C4-2B (cell line): ENCODE results near the gene DOCK6.

Experiments
- ZFX ChIP-seq: fragments of 450-650 bp; IDR thresholded peaks from 2 replicates; pipeline ENCODE4 v1.6.1; 2017
- TF ChIP-seq, protein P1 (sequence below): fragments of 450-650 bp; conservative IDR thresholded peaks from 2 replicates; pipeline ENCODE4 v1.5.1; 2017; ENCODE audit warnings: mild to moderate bottlenecking

DNA sequence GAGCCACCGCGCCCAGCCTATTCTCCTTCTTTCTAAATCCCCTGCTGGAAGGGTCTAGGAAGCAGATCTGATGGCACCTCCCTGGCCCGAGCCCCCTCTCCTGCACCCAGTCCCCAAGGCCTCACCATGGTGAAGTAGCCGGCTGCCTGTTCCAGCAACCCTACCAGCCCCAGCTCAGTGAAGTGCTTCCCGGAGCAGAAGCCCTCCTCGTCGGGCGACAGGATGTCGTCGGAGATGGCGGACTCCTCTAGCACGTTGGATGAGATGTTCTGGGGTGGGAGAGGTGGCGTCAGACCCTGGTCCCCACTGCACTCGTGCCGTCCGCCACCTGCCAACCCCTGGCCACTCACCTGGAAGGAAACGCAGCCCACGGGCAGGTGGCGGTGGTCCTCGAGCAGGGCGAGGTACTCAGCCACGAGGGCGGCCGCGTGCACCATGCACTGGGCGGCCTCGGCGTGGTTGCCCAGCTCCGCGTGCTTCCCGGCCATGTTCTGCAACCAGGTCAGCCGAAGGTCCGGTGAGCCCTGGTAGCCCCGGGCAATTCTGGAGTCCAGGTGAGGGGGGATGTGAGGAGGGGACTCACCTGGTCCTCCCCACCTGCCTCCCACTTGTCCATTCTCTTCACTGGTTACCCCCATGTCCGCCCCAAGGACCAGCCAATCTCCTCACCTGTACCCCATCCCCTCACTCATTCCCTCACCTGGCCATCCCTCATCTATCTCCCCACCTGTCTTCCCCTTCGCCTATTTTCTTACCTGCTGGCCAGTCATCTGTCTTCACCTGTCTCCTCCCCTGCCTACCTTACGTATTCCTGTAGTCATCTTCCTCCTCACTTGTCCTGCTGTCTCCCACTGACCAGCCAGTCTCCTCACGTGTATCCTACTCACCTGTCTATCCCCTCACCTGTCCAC is 53.5 kb downstream of the DOCK6 start:
- TF ChIP-seq, protein P1, sequence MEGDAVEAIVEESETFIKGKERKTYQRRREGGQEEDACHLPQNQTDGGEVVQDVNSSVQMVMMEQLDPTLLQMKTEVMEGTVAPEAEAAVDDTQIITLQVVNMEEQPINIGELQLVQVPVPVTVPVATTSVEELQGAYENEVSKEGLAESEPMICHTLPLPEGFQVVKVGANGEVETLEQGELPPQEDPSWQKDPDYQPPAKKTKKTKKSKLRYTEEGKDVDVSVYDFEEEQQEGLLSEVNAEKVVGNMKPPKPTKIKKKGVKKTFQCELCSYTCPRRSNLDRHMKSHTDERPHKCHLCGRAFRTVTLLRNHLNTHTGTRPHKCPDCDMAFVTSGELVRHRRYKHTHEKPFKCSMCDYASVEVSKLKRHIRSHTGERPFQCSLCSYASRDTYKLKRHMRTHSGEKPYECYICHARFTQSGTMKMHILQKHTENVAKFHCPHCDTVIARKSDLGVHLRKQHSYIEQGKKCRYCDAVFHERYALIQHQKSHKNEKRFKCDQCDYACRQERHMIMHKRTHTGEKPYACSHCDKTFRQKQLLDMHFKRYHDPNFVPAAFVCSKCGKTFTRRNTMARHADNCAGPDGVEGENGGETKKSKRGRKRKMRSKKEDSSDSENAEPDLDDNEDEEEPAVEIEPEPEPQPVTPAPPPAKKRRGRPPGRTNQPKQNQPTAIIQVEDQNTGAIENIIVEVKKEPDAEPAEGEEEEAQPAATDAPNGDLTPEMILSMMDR = no peak
- TF ChIP-seq ZFX = no peak
